OCI-LY7 (cell line): Measurements from ENCODE around the gene NME3. TPM values are rescaled to one million over a fixed set of nuclear protein-coding genes. Genes with fewer than 3 reads are reported as not detected.

Experiments
- BruUV-seq: library from RNA; stranded (reverse); fragments of 400-500 nt; replicated peaks from 2 replicates; lab custom pipeline; 2021; lab: Mats Ljungman, UMichigan
- CTCF ChIA-PET: fragments of 300-600 bp; sonication (Branson Sonifier 250); formaldehyde crosslinking; loops from one replicate; lab custom pipeline; 2022; ENCODE audit warnings: antibody characterized with exemption; ENCODE audit not compliant: unreplicated experiment; lab: Charles Lee
- POLR2A ChIA-PET: fragments of 300-600 bp; sonication (Branson Sonifier 250); formaldehyde crosslinking; loops from one replicate; lab custom pipeline; 2022; ENCODE audit warnings: antibody characterized with exemption; lab: Charles Lee
- DNase-seq: peaks from one replicate; pipeline ENCODE4 v3.0.0-alpha.2; 2015; ENCODE audit warnings: low spot score
- H2AFZ ChIP-seq: fragments of 200-600 bp; sonication (generic), shearing (Covaris generic); 2 replicates; pipeline ENCODE4 v1.6.1; 2014; ENCODE audit warnings: mild to moderate bottlenecking, antibody characterized with exemption, low read length, moderate library complexity
- H3K27ac ChIP-seq: fragments of 200-600 bp; sonication (generic); 2 replicates; pipeline ENCODE4 v1.5.1; 2014; ENCODE audit warnings: mixed run types, low read depth, mild to moderate bottlenecking, moderate library complexity, low read length, inconsistent platforms; ENCODE audit not compliant: poor library complexity, severe bottlenecking
- H3K36me3 ChIP-seq: fragments of 200-600 bp; sonication (generic); 2 replicates; pipeline ENCODE4 v1.6.1; 2014; ENCODE audit warnings: mild to moderate bottlenecking, antibody characterized with exemption, low read length, moderate library complexity, mixed read lengths; ENCODE audit not compliant: insufficient read depth
- H3K4me1 ChIP-seq: fragments of 200-600 bp; sonication (generic); 2 replicates; pipeline ENCODE4 v1.5.1; 2014; ENCODE audit warnings: mild to moderate bottlenecking, low read length; ENCODE audit not compliant: insufficient read depth, poor library complexity, severe bottlenecking
- H3K4me2 ChIP-seq: fragments of 200-600 bp; sonication (generic); 2 replicates; pipeline ENCODE4 v1.6.1; 2014; ENCODE audit warnings: mild to moderate bottlenecking, low read length
- H3K4me3 ChIP-seq: fragments of 200-600 bp; sonication (generic); 2 replicates; pipeline ENCODE4 v1.5.1; 2014; ENCODE audit warnings: mild to moderate bottlenecking, low read depth, low read length; ENCODE audit not compliant: poor library complexity, severe bottlenecking
- H3K79me2 ChIP-seq: fragments of 200-600 bp; sonication (generic); 2 replicates; pipeline ENCODE4 v1.6.1; 2016; ENCODE audit warnings: low read depth, mild to moderate bottlenecking, low read length, moderate library complexity, mixed read lengths; ENCODE audit not compliant: insufficient read depth
- H3K9me2 ChIP-seq: fragments of 200-600 bp; sonication (generic); 2 replicates; pipeline ENCODE4 v1.6.1; 2016; ENCODE audit warnings: mild to moderate bottlenecking, low read length, mixed read lengths; ENCODE audit not compliant: insufficient read depth
- H3K9me3 ChIP-seq: fragments of 200-600 bp; sonication (generic); 2 replicates; pipeline ENCODE4 v1.6.1; 2014; ENCODE audit warnings: mild to moderate bottlenecking, mixed run types, low read length, mixed read lengths
- H4K20me1 ChIP-seq: fragments of 200-600 bp; sonication (generic); 2 replicates; pipeline ENCODE4 v1.6.1; 2014; ENCODE audit warnings: mild to moderate bottlenecking, antibody characterized with exemption, low read length, moderate library complexity, mixed read lengths; ENCODE audit not compliant: insufficient read depth
- EZH2phosphoT487 ChIP-seq: fragments of 200-600 bp; sonication (generic); IDR thresholded peaks from 2 replicates; pipeline ENCODE4 v1.6.1; 2018; ENCODE audit warnings: low read depth, borderline replicate concordance, mild to moderate bottlenecking, mixed run types, antibody characterized with exemption, low read length, moderate library complexity, mixed read lengths
- intact Hi-C: fragments of 100-400 bp; cut with micrococcal nuclease; formaldehyde crosslinking; loops from one replicate; pipeline ENCODE4 v1.10.0; 2022; ENCODE audit not compliant: unreplicated experiment
- total RNA-seq, 2 experiments: library from RNA; depleted of rRNA in 1 of 2; stranded (reverse); fragments of >200 nt in 1 of 2; shearing (Covaris generic) in 1 of 2; gene quantifications; 2 replicates each; pipeline ENCODE4 v1.2.3, GENCODE V29; 2014 to 2022
- TF ChIP-seq, protein P1 (sequence below): fragments of 200-600 bp; sonication (generic); conservative IDR thresholded peaks from 2 replicates; pipeline ENCODE4 v1.5.1; 2014; ENCODE audit warnings: mild to moderate bottlenecking, antibody characterized with exemption, low read length, moderate library complexity, mixed read lengths

The NME3 gene
- total RNA-seq, 2 experiments from 2014 or later: 34.8 to 54.5 TPM

DNA sequence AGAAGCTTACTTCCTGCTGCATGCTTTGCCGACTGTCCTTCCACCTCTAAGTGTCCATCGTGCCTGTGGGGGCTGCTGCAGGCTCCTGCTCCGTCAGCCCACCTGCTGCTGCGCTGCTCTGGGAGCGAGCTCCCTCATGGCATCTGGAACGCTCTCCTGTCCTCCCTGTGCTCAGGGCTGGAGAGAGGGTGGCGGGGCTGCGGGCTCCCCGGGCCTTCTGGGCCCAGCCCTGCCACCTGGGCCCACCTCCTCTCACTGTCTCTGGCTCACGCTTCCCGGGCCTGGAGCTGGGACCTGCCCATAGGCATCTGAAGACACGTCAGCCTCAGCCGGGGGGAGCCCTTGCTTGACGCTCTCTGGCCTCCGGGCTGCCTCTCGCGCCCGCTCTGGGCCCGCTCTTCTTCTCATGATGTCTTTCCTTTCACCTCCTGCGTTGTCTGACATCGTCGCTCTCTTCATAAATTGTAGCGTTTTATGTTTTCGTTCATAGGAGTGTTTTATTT, 27.0 kb downstream of the NME3 start:
- H3K79me2 ChIP-seq: no peaks in the 10 kb centered on the region
- ChIA-PET CTCF (no interaction called here), POLR2A (interaction anchor here (0.5 kb wide), 1 partner anchor 62 kb away, joined by 3 read pairs; no protein-coding TSS in a partner anchor)
- 0 out of 2 replicates have a peak, but pooled peaks cover 4% of the 10 kb centered on the region for H3K9me3 ChIP-seq
- BruUV-seq: no TSS peak
- intact Hi-C loops: no loop called here
- no peak overlapping the region for H3K4me2 ChIP-seq
- H3K36me3 ChIP-seq: peaks cover 50% of the 10 kb centered on the region; the same call in 1 of the 2 replicates
- no peak overlapping the region for H2AFZ ChIP-seq
- no peak for DNase-seq
- no peak overlapping the region for H3K27ac ChIP-seq
- TF ChIP-seq EZH2phosphoT487: no peak
- TF ChIP-seq, protein P1, sequence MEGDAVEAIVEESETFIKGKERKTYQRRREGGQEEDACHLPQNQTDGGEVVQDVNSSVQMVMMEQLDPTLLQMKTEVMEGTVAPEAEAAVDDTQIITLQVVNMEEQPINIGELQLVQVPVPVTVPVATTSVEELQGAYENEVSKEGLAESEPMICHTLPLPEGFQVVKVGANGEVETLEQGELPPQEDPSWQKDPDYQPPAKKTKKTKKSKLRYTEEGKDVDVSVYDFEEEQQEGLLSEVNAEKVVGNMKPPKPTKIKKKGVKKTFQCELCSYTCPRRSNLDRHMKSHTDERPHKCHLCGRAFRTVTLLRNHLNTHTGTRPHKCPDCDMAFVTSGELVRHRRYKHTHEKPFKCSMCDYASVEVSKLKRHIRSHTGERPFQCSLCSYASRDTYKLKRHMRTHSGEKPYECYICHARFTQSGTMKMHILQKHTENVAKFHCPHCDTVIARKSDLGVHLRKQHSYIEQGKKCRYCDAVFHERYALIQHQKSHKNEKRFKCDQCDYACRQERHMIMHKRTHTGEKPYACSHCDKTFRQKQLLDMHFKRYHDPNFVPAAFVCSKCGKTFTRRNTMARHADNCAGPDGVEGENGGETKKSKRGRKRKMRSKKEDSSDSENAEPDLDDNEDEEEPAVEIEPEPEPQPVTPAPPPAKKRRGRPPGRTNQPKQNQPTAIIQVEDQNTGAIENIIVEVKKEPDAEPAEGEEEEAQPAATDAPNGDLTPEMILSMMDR: no peak
- H3K4me1 ChIP-seq: no peaks in the 10 kb centered on the region
- no peak overlapping the region for H3K4me3 ChIP-seq
- H4K20me1 ChIP-seq: no peaks in the 10 kb centered on the region
- H3K9me2 ChIP-seq: no peaks in the 10 kb centered on the region

DNA sequence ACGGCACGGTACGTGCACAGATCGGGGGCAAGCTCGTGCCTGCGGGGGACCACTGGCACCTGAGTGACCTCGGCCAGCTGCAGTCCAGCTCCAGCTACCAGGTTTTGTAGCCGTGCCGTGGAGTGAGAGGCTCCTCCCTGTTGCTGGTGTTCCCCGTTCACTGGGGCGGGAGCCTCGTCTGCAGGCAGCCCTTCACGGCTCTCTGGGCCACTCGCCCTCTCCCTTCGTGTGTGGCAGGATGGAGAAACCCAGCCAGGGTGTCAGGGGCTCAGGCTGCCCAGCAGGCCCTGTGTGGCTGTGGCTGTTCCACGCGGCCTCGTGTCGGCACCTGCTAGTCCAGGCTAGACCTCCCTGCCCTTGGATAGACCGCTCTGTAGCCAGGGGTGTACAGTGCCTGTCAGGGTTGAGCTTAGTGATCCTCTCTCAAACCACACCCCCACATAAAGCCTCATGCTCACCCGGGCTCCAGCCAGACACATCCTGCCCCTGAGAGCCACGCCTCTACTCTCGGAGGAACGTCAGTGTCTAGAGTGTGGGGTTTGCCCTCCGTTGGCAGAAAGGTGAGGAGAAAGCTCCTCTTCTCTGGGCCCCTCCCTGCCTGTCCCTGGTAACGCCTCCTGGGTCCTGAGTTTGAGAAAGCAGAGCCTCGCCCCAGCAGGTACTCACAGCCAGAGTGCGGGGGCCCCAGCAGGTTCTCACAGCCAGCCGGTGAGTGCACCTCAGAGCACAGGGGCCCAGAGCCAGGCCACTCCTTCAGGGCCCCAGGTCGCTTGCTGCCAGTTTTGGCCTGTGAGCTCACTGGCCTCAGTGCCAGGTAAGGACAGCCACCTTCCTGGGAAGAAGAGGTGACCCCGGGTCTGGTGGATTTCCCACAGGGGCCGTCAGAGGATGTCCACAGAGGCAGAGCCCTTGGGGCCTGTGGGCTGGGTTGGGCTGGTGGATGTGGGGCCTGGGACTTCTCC, 27.7 kb downstream of the NME3 start:
- no peak for TF ChIP-seq EZH2phosphoT487
- TF ChIP-seq, protein P1: no peak
- Histone ChIP-seq H3K27ac (no peak overlapping the region), H3K4me1 (no peaks in the 10 kb centered on the region), H3K4me2 (no peak overlapping the region), H2AFZ (no peak overlapping the region), H4K20me1 (no peaks in the 10 kb centered on the region), H3K9me2 (no peaks in the 10 kb centered on the region), H3K9me3 (0 out of 2 replicates have a peak, but pooled peaks cover 8% of the 10 kb centered on the region), H3K36me3 (peaks cover 44% of the 10 kb centered on the region; the same call in 1 of the 2 replicates), H3K4me3 (no peak overlapping the region), H3K79me2 (no peaks in the 10 kb centered on the region)
- CTCF ChIA-PET: no interaction called here
- intact Hi-C loops: no loop called here
- POLR2A ChIA-PET: no interaction called here
- BruUV-seq: TSS peak; percentile 52
- DNase-seq: no peak
